OCI-LY7 (cell line): Measurements from ENCODE around the gene CDH3. TPM values are rescaled to one million over a fixed set of nuclear protein-coding genes. Genes with fewer than 3 reads are reported as not detected.

Source experiments
- BruUV-seq: library from RNA; stranded (reverse); fragments of 400-500 nt; replicated peaks from 2 replicates; lab custom pipeline; 2021; lab: Mats Ljungman, UMichigan
- CTCF ChIA-PET: fragments of 300-600 bp; sonication (Branson Sonifier 250); formaldehyde crosslinking; loops from one replicate; lab custom pipeline; 2022; ENCODE audit warnings: antibody characterized with exemption; ENCODE audit not compliant: unreplicated experiment; lab: Charles Lee
- POLR2A ChIA-PET: fragments of 300-600 bp; sonication (Branson Sonifier 250); formaldehyde crosslinking; loops from one replicate; lab custom pipeline; 2022; ENCODE audit warnings: antibody characterized with exemption; lab: Charles Lee
- DNase-seq: peaks from one replicate; pipeline ENCODE4 v3.0.0-alpha.2; 2015; ENCODE audit warnings: low spot score
- H2AFZ ChIP-seq: fragments of 200-600 bp; sonication (generic), shearing (Covaris generic); 2 replicates; pipeline ENCODE4 v1.6.1; 2014; ENCODE audit warnings: mild to moderate bottlenecking, antibody characterized with exemption, low read length, moderate library complexity
- H3K27ac ChIP-seq: fragments of 200-600 bp; sonication (generic); 2 replicates; pipeline ENCODE4 v1.5.1; 2014; ENCODE audit warnings: mixed run types, low read depth, mild to moderate bottlenecking, moderate library complexity, low read length, inconsistent platforms; ENCODE audit not compliant: poor library complexity, severe bottlenecking
- H3K36me3 ChIP-seq: fragments of 200-600 bp; sonication (generic); 2 replicates; pipeline ENCODE4 v1.6.1; 2014; ENCODE audit warnings: mild to moderate bottlenecking, antibody characterized with exemption, low read length, moderate library complexity, mixed read lengths; ENCODE audit not compliant: insufficient read depth
- H3K4me1 ChIP-seq: fragments of 200-600 bp; sonication (generic); 2 replicates; pipeline ENCODE4 v1.5.1; 2014; ENCODE audit warnings: mild to moderate bottlenecking, low read length; ENCODE audit not compliant: insufficient read depth, poor library complexity, severe bottlenecking
- H3K4me2 ChIP-seq: fragments of 200-600 bp; sonication (generic); 2 replicates; pipeline ENCODE4 v1.6.1; 2014; ENCODE audit warnings: mild to moderate bottlenecking, low read length
- H3K4me3 ChIP-seq: fragments of 200-600 bp; sonication (generic); 2 replicates; pipeline ENCODE4 v1.5.1; 2014; ENCODE audit warnings: mild to moderate bottlenecking, low read depth, low read length; ENCODE audit not compliant: poor library complexity, severe bottlenecking
- H3K79me2 ChIP-seq: fragments of 200-600 bp; sonication (generic); 2 replicates; pipeline ENCODE4 v1.6.1; 2016; ENCODE audit warnings: low read depth, mild to moderate bottlenecking, low read length, moderate library complexity, mixed read lengths; ENCODE audit not compliant: insufficient read depth
- H3K9me2 ChIP-seq: fragments of 200-600 bp; sonication (generic); 2 replicates; pipeline ENCODE4 v1.6.1; 2016; ENCODE audit warnings: mild to moderate bottlenecking, low read length, mixed read lengths; ENCODE audit not compliant: insufficient read depth
- H3K9me3 ChIP-seq: fragments of 200-600 bp; sonication (generic); 2 replicates; pipeline ENCODE4 v1.6.1; 2014; ENCODE audit warnings: mild to moderate bottlenecking, mixed run types, low read length, mixed read lengths
- H4K20me1 ChIP-seq: fragments of 200-600 bp; sonication (generic); 2 replicates; pipeline ENCODE4 v1.6.1; 2014; ENCODE audit warnings: mild to moderate bottlenecking, antibody characterized with exemption, low read length, moderate library complexity, mixed read lengths; ENCODE audit not compliant: insufficient read depth
- CTCF ChIP-seq: fragments of 200-600 bp; sonication (generic); conservative IDR thresholded peaks from 2 replicates; pipeline ENCODE4 v1.5.1; 2014; ENCODE audit warnings: mild to moderate bottlenecking, antibody characterized with exemption, low read length, moderate library complexity, mixed read lengths
- EZH2phosphoT487 ChIP-seq: fragments of 200-600 bp; sonication (generic); IDR thresholded peaks from 2 replicates; pipeline ENCODE4 v1.6.1; 2018; ENCODE audit warnings: low read depth, borderline replicate concordance, mild to moderate bottlenecking, mixed run types, antibody characterized with exemption, low read length, moderate library complexity, mixed read lengths
- intact Hi-C: fragments of 100-400 bp; cut with micrococcal nuclease; formaldehyde crosslinking; loops from one replicate; pipeline ENCODE4 v1.10.0; 2022; ENCODE audit not compliant: unreplicated experiment
- total RNA-seq, 2 experiments: library from RNA; depleted of rRNA in 1 of 2; stranded (reverse); fragments of >200 nt in 1 of 2; shearing (Covaris generic) in 1 of 2; gene quantifications; 2 replicates each; pipeline ENCODE4 v1.2.3, GENCODE V29; 2014 to 2022

CDH3 gene
- total RNA-seq, 2 experiments from 2014 or later = 0.06 to 0.46 TPM

DNA sequence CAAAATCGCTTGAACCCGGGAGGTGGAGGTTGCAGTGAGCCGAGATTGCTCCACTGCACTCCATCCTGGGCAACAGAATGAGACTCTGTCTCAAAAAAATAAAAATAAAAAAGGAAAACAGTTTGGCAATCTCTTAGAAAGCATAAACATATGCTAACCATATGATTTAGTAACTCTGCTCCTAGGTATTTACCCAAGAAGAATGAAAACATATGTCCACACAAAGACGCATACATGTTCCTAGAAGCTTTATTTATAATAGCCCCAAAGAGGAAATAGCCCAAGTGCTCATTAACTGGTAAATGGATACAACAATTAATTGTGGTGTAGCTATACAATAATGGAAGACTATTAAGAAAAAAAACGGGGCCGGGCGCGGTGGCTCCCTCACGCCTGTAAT lies 73.5 kb downstream of the CDH3 start:
- no peaks in the 10 kb centered on the region for H3K9me2 ChIP-seq
- H3K27ac ChIP-seq = no peak overlapping the region
- H3K9me3 ChIP-seq = no peaks in the 10 kb centered on the region
- H3K4me3 ChIP-seq = no peak overlapping the region
- POLR2A ChIA-PET = no interaction called here
- no peak for TF ChIP-seq EZH2phosphoT487
- no peak for TF ChIP-seq CTCF
- CTCF ChIA-PET = no interaction called here
- H3K4me1 ChIP-seq = no peaks in the 10 kb centered on the region
- no peak overlapping the region for H3K4me2 ChIP-seq
- H4K20me1 ChIP-seq = no peaks in the 10 kb centered on the region
- H3K36me3 ChIP-seq = no peaks in the 10 kb centered on the region
- no peak overlapping the region for H2AFZ ChIP-seq
- intact Hi-C loops = no loop called here
- BruUV-seq = no TSS peak
- DNase-seq = no peak
- no peaks in the 10 kb centered on the region for H3K79me2 ChIP-seq

DNA sequence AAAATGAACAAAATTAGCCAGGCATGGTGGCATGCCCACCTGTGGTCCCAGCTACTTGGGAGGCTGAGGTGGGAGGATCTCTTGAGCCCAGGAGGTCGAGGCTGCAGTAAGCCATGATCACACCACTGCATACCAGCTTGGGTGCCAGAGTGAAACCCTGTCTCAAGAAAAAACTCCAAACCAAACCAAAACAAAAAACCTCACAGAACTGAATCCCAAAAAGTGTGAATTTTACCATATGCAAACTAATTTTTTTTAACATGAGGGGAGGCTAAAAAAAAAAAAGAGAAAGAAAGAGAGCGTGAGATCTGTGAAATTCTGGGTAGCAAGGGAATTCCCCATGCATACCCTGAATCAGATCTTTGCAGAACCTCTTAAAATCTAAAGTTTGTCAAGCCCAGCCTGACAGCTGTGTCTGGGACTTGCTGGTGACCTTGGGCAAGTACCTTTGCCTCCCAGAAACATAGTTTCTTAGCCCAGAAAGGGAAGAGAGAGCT lies 74.9 kb downstream of the CDH3 start:
- H3K27ac ChIP-seq = no peak overlapping the region
- no peak overlapping the region for H3K4me3 ChIP-seq
- H2AFZ ChIP-seq = no peak overlapping the region
- ChIA-PET CTCF (no interaction called here), POLR2A (interaction anchor here (0.6 to 0.7 kb wide), 3 partner anchors 108 to 285 kb away, joined by 3 read pairs; no protein-coding TSS in a partner anchor)
- H4K20me1 ChIP-seq = no peaks in the 10 kb centered on the region
- H3K9me3 ChIP-seq = no peaks in the 10 kb centered on the region
- no peaks in the 10 kb centered on the region for H3K36me3 ChIP-seq
- intact Hi-C loops = no loop called here
- no peaks in the 10 kb centered on the region for H3K79me2 ChIP-seq
- no peaks in the 10 kb centered on the region for H3K9me2 ChIP-seq
- no peak overlapping the region for H3K4me2 ChIP-seq
- BruUV-seq = no TSS peak
- no peaks in the 10 kb centered on the region for H3K4me1 ChIP-seq
- TF ChIP-seq CTCF = no peak
- TF ChIP-seq EZH2phosphoT487 = no peak
- no peak for DNase-seq

DNA sequence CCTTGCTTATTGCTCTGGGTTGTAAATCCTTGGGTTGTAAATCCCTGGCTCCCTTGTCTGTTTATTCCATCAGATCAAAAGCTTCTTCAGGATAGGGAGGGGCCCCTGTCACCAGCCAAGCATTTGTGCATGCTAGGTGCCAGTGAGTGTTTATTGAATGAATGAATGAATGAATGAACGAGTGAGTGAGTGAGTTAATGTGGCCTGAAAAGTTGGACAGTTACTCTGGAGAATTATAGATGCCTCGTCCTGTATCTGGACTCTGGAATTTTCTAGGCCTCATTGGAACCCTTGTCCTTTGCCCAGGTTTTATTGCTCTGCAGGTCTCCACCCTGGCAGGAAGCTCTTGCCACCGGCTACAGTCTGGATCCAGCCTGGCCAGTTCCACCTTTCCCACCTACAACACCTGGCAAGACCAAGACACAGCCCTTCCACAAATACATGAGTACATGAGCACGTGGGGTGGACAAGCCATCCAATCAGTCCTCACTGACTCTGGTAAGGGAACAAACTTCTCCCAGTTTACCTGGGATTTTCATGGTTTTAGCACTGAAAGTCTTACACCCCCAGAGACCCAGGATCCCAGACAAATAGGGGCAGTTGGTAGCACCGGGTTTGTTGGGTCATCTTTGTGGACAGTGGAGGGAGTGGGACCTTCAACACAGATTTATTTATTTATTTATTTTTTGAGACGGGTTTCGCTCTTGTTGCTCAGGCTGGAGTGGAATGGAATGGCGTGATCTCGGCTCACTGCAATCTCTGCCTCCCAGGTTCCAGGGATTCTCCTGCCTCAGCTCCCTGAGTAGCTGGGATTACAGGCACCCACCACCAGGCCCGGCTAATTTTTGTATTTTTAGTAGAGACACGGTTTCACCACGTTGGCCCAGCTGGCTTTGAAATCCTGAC lies 77.3 kb downstream of the CDH3 start:
- Histone ChIP-seq H3K9me2 (no peaks in the 10 kb centered on the region), H3K4me1 (no peaks in the 10 kb centered on the region), H3K4me3 (no peak overlapping the region), H3K9me3 (no peaks in the 10 kb centered on the region), H3K4me2 (no peak overlapping the region), H3K36me3 (no peaks in the 10 kb centered on the region), H3K79me2 (no peaks in the 10 kb centered on the region), H2AFZ (no peak overlapping the region), H4K20me1 (no peaks in the 10 kb centered on the region), H3K27ac (no peak overlapping the region)
- TF ChIP-seq CTCF (no peak), EZH2phosphoT487 (no peak)
- ChIA-PET CTCF (no interaction called here), POLR2A (interaction anchor here (1.2 kb wide), 1 partner anchor 56 kb away, joined by 3 read pairs; no protein-coding TSS in a partner anchor)
- no TSS peak for BruUV-seq
- no peak for DNase-seq
- intact Hi-C loops = no loop called here
